ENCODE data around the gene GATAD2A.

- TF ChIP-seq, protein P1, sequence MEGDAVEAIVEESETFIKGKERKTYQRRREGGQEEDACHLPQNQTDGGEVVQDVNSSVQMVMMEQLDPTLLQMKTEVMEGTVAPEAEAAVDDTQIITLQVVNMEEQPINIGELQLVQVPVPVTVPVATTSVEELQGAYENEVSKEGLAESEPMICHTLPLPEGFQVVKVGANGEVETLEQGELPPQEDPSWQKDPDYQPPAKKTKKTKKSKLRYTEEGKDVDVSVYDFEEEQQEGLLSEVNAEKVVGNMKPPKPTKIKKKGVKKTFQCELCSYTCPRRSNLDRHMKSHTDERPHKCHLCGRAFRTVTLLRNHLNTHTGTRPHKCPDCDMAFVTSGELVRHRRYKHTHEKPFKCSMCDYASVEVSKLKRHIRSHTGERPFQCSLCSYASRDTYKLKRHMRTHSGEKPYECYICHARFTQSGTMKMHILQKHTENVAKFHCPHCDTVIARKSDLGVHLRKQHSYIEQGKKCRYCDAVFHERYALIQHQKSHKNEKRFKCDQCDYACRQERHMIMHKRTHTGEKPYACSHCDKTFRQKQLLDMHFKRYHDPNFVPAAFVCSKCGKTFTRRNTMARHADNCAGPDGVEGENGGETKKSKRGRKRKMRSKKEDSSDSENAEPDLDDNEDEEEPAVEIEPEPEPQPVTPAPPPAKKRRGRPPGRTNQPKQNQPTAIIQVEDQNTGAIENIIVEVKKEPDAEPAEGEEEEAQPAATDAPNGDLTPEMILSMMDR (IDR thresholded peaks at IDR 0.05; ENCODE audit: insufficient read depth, low read depth, low read length), result no peak
- no peak for TF ChIP-seq EZH2 (IDR thresholded peaks at IDR 0.05; ENCODE audit: insufficient read depth, low read length)
Measured at GRCh38 chr19:19403373-19403901, 2.0 kb upstream of the GATAD2A start.

Data from astrocyte (in vitro differentiated cells and primary cell).